HG03571 (cell line): ENCODE measurements around the gene RANBP9.

Source experiments
- ATAC-seq: cut with Tn5 transposase; IDR thresholded peaks from one replicate; pipeline ENCODE4 v1.9.1; 2021; ENCODE audit not compliant: unreplicated experiment

The RANBP9 gene

GRCh38 chr6:13572240-13572639 lies 139.4 kb downstream of the RANBP9 start:
- ATAC-seq: no peak
